PC-9 (cell line): Measurements from ENCODE around the gene TMEM131L.

Experiments used
- EZH2 ChIP-seq: fragments of 200-600 bp; sonication (generic); IDR thresholded peaks from 2 replicates; pipeline ENCODE4 v1.8.0; 2017; ENCODE audit warnings: antibody characterized with exemption, low read depth
- TF ChIP-seq, protein P1 (sequence below): fragments of 200-600 bp; sonication (generic); conservative IDR thresholded peaks from 2 replicates; pipeline ENCODE4 v1.6.1; 2017; ENCODE audit warnings: mixed run types, antibody characterized with exemption, mild to moderate bottlenecking, moderate library complexity

DNA sequence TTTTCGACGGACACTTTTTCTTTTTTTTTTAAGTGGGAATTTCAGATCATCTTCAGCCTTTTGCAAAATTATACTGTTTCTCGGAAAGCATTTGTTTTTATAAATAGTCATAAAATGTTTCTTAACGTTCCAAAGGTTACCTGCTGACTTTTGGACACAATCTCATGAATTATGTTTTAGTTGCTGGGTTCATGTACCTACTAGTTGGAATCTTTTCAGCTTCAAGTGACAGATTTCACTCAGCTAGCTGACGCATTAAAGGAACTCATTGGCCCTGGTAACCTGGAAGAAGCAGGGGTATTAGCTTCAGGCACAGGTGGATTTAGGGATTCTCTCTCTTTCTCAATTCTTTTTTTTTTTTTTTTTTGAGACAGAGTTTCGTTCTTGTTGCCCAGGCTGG is 66.5 kb downstream of the TMEM131L start:
- TF ChIP-seq, protein P1, sequence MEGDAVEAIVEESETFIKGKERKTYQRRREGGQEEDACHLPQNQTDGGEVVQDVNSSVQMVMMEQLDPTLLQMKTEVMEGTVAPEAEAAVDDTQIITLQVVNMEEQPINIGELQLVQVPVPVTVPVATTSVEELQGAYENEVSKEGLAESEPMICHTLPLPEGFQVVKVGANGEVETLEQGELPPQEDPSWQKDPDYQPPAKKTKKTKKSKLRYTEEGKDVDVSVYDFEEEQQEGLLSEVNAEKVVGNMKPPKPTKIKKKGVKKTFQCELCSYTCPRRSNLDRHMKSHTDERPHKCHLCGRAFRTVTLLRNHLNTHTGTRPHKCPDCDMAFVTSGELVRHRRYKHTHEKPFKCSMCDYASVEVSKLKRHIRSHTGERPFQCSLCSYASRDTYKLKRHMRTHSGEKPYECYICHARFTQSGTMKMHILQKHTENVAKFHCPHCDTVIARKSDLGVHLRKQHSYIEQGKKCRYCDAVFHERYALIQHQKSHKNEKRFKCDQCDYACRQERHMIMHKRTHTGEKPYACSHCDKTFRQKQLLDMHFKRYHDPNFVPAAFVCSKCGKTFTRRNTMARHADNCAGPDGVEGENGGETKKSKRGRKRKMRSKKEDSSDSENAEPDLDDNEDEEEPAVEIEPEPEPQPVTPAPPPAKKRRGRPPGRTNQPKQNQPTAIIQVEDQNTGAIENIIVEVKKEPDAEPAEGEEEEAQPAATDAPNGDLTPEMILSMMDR, result no peak
- TF ChIP-seq EZH2, result no peak
